Breast epithelium (tissue), 4 donors: ENCODE results near the gene LTBP2. TPM values are rescaled to one million over a fixed set of nuclear protein-coding genes. Genes with fewer than 3 reads are reported as not detected.
A peak's percentile ranks its signal among the peaks of the same experiment; 100 is the strongest.

Experiments used
- DNase-seq, 2 donors: peaks; one replicate each; pipeline ENCODE4 v3.0.0-alpha.2; 2019; ENCODE audit warnings: low spot score in 2 of 2
- H3K27ac ChIP-seq, 2 donors: fragments of 200-600 bp; sonication (generic) in 1 of 2; one replicate each; pipeline ENCODE4 v1.5.1; 2016 to 2019; ENCODE audit warnings: mild to moderate bottlenecking in 1 of 2
- H3K27me3 ChIP-seq, 2 donors: fragments of 200-600 bp; sonication (generic) in 1 of 2; one replicate each; pipeline versions ENCODE4 v1.5.1 to v1.6.0; 2017 to 2019; ENCODE audit warnings: control low read depth in 1 of 2, mild to moderate bottlenecking in 1 of 2
- H3K36me3 ChIP-seq: fragments of 200-600 bp; one replicate; pipeline ENCODE4 v1.5.1; 2019
- H3K4me1 ChIP-seq, 2 donors: fragments of 200-600 bp; sonication (generic); one replicate each; pipeline ENCODE4 v1.5.1; 2016 to 2019; ENCODE audit warnings: control low read depth in 1 of 2
- H3K4me3 ChIP-seq, 3 donors: fragments of 200-600 bp; sonication (generic); 1 replicate in 2 of 3; 2 replicates in 1 of 3; pipeline ENCODE4 v1.5.1; 2016 to 2019; ENCODE audit warnings: mild to moderate bottlenecking in 3 of 3, moderate library complexity in 2 of 3
- H3K9me3 ChIP-seq, 2 donors: fragments of 200-600 bp; sonication (generic) in 1 of 2; one replicate each; pipeline ENCODE4 v1.5.1; 2016 to 2019; ENCODE audit warnings: control low read depth in 1 of 2
- POLR2A ChIP-seq: fragments of 450-650 bp; IDR thresholded peaks from one replicate; pipeline ENCODE4 v1.6.1; 2016; ENCODE audit warnings: antibody characterized with exemption, mild to moderate bottlenecking, moderate library complexity
- POLR2AphosphoS5 ChIP-seq, 3 donors: sonication (generic); formaldehyde crosslinking; IDR thresholded peaks; one replicate each; pipeline ENCODE4 v1.6.1; 2017; ENCODE audit warnings: antibody characterized with exemption in 3 of 3
- intact Hi-C: fragments of 100-400 bp; cut with DNase I; formaldehyde crosslinking; loops from one replicate; pipeline ENCODE4 v1.15.1; 2023; ENCODE audit warnings: low total_unique reads
- total RNA-seq, 3 donors: library from RNA; depleted of rRNA; stranded (reverse); fragments of >200 nt; gene quantifications; one replicate each; pipeline ENCODE4 v1.1.0, GENCODE V29; 2016
- TF ChIP-seq, protein P1 (sequence below), 3 donors: fragments of 450-650 bp; IDR thresholded peaks; one replicate each; pipeline ENCODE4 v1.5.1; 2016 to 2017; ENCODE audit warnings: antibody characterized with exemption in 3 of 3, mild to moderate bottlenecking in 3 of 3, moderate library complexity in 3 of 3

The LTBP2 gene
- total RNA-seq, 3 donors from 2014 or later = 34.7 to 91.1 (median 79.0) TPM

DNA sequence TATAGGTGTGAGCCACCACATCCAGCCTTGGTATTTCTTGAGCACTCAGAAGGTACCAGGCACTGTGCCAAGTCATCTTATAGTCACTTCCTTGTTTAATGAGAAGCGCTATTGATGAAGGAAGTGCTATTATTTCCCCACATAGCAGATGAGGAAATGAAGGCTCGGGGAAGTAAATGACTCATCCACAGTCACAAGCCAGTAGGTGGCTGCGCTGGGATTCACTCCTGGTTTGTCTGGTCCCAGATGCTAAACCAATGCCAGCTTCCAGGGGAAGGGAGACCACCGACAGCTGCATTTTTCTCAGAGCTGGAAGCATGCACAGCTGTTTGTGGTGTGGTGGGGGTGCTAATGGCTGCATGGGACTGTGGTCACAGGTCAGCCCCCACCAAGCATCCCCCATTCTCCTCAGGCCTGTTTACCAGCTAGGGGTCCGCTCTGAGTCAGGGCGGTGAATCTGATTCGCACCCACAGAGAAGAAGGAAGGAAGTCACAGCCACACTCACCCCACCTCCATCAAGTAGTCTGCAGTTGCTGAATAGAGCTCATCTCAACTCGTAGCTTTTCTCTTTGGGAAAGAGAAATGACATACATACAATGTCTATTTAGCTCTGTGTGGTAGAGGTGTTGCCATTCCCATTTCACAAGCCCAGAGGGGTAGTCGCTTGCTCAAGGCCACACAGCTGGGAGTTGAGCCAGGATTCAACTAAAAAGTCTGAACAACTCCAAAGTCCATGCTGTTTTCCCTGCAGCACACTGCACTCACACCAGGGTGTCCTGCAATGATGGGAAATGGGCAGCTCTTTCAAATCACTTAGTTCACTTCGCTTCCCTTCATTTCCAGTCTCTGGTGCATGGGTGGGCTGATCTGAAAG lies 6.3 kb upstream of the LTBP2 start:
- H3K27me3 ChIP-seq = no peaks in the 10 kb centered on the region
- intact Hi-C loops = no loop called here
- no peaks in the 10 kb centered on the region for H3K9me3 ChIP-seq
- no peak for DNase-seq
- H3K4me1 ChIP-seq = peaks cover 0 to 23% of the 10 kb centered on the region in 2 donors
- TF ChIP-seq, protein P1, sequence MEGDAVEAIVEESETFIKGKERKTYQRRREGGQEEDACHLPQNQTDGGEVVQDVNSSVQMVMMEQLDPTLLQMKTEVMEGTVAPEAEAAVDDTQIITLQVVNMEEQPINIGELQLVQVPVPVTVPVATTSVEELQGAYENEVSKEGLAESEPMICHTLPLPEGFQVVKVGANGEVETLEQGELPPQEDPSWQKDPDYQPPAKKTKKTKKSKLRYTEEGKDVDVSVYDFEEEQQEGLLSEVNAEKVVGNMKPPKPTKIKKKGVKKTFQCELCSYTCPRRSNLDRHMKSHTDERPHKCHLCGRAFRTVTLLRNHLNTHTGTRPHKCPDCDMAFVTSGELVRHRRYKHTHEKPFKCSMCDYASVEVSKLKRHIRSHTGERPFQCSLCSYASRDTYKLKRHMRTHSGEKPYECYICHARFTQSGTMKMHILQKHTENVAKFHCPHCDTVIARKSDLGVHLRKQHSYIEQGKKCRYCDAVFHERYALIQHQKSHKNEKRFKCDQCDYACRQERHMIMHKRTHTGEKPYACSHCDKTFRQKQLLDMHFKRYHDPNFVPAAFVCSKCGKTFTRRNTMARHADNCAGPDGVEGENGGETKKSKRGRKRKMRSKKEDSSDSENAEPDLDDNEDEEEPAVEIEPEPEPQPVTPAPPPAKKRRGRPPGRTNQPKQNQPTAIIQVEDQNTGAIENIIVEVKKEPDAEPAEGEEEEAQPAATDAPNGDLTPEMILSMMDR (IDR thresholded peaks at IDR 0.05) = no peak
- TF ChIP-seq POLR2AphosphoS5 (IDR thresholded peaks at IDR 0.05) (no peak), POLR2A (no peak)
- H3K4me3 ChIP-seq = no peak overlapping the region
- peak overlapping the region; percentile 69 to 92 for H3K27ac ChIP-seq
- no peaks in the 10 kb centered on the region for H3K36me3 ChIP-seq

DNA sequence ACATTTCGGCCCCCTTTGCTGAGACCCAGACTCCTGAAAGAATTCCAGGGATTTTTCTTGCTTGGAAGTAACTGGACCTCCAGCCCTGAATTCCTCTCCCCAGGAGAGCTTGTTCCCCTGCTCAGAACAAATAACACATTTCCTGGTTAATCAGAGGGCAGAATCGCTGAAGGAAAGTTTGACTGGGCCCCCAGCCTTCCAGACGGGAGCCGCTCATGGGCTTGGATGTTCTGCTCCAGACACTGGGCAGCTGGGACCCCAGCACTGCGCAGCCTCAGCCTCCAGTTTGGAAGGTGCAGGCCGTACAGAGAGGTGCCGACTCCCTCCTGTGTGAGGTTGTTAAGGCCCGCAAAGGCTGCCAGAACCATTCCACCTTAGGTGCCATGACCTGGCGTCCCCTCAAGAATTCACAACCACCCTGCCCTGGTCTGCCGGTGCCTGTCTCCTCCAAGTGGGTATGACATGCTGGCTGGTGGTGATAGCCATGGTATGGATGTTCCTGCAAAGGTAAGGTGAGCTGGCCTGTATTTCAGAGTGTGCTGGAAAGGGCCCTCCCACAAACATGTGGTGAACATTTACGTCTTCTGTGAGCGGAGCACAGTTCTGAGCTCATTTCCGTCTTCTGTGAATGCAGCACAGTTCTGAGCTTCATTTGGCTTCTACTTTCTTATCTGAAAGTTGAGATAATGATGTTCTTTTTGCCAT lies 5.1 kb upstream of the LTBP2 start:
- H3K27me3 ChIP-seq = no peaks in the 10 kb centered on the region
- no peak overlapping the region for H3K4me3 ChIP-seq
- H3K9me3 ChIP-seq = no peaks in the 10 kb centered on the region
- peaks cover 0 to 23% of the 10 kb centered on the region in 2 donors for H3K4me1 ChIP-seq
- peak overlapping the region in 1 of 2 donors; percentile 32 for H3K27ac ChIP-seq
- no peaks in the 10 kb centered on the region for H3K36me3 ChIP-seq
- intact Hi-C loops = no loop called here
- DNase-seq = no peak
- TF ChIP-seq POLR2AphosphoS5 (IDR thresholded peaks at IDR 0.05) (no peak), POLR2A (no peak)
- TF ChIP-seq, protein P1 (IDR thresholded peaks at IDR 0.05) = no peak

DNA sequence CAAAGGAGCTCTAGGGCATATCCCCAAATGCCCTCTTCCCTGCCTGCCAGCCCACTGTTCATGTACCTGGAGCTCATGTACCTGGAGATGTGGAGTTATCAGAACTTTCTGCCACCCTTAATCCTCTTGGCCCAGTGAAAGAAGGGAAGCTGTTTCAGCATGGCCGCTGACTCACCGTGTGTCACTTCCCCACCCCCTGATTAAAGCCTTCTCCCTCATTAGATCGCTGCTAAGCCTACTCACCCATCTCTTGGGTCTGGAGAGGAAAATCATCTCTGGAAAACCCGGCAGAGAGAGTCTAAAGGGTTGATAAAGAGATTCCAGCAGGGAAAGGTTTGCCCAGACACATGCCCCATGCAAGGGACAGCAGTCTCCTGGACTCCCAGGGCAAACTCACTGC lies 4.5 kb upstream of the LTBP2 start:
- Histone ChIP-seq H3K36me3 (no peaks in the 10 kb centered on the region), H3K27me3 (no peaks in the 10 kb centered on the region), H3K4me3 (no peak overlapping the region), H3K27ac (no peak overlapping the region), H3K4me1 (peaks cover 0 to 23% of the 10 kb centered on the region in 2 donors), H3K9me3 (no peaks in the 10 kb centered on the region)
- TF ChIP-seq, protein P1 (IDR thresholded peaks at IDR 0.05) = no peak
- TF ChIP-seq POLR2AphosphoS5 (IDR thresholded peaks at IDR 0.05) = no peak
- no peak for TF ChIP-seq POLR2A
- DNase-seq = no peak
- intact Hi-C loops = no loop called here

DNA sequence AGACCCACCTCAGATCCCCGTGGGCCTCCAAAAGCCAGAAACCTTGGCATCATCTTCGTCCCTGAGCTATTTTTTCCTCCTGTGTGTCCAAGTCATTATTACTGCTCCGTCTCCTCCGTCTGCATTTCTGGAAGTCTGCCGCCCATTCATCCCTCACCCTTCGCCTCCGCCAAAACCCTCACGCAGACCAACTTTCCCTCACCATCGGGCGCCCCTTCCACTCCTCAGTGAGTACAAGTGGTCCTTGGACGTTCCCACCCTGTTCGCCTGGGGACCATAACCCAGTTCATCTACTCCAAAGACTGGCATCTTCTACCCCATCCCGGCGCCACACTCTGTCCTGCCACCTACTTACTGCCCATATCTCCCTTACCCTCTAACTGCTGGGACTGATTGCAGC lies 3.7 kb upstream of the LTBP2 start:
- no peak for DNase-seq
- H3K4me3 ChIP-seq = no peak overlapping the region
- H3K4me1 ChIP-seq = peaks cover 0 to 21% of the 10 kb centered on the region in 2 donors
- H3K27ac ChIP-seq = no peak overlapping the region
- no peaks in the 10 kb centered on the region for H3K27me3 ChIP-seq
- no peak for TF ChIP-seq POLR2AphosphoS5 (IDR thresholded peaks at IDR 0.05)
- no peak for TF ChIP-seq POLR2A
- TF ChIP-seq, protein P1 (IDR thresholded peaks at IDR 0.05) = no peak
- no peaks in the 10 kb centered on the region for H3K9me3 ChIP-seq
- intact Hi-C loops = no loop called here
- no peaks in the 10 kb centered on the region for H3K36me3 ChIP-seq
